ENCODE results near the gene ACO1.

ACO1 gene

GRCh38 chr9:32382565-32383320 lies 1.7 kb upstream of the ACO1 start:
- no peak for DNase-seq (ENCODE audit: low read depth, low spot score)

GRCh38 chr9:32384002-32384363 lies 460 bp upstream of the ACO1 start:
- no peak for DNase-seq (ENCODE audit: low read depth, low spot score)

- no peak for DNase-seq (ENCODE audit: low read depth, low spot score)
Observed at GRCh38 chr9:32385152-32385884, 875 bp downstream of the ACO1 start.

GRCh38 chr9:32385885-32386283 lies 1.4 kb downstream of the ACO1 start:
- no peak for DNase-seq (ENCODE audit: low read depth, low spot score)

GRCh38 chr9:32387256-32387655 lies 2.8 kb downstream of the ACO1 start:
- DNase-seq (ENCODE audit: low read depth, low spot score): no peak

GRCh38 chr9:32389365-32389764 lies 4.9 kb downstream of the ACO1 start:
- DNase-seq (ENCODE audit: low read depth, low spot score): no peak

- DNase-seq (ENCODE audit: low read depth, low spot score): no peak
Observed at GRCh38 chr9:32393911-32394310, 9.5 kb downstream of the ACO1 start.

- DNase-seq (ENCODE audit: low read depth, low spot score): no peak
Observed at GRCh38 chr9:32394381-32395049, 10.1 kb downstream of the ACO1 start.

GRCh38 chr9:32395510-32396216 lies 11.2 kb downstream of the ACO1 start:
- DNase-seq (ENCODE audit: low read depth, low spot score): no peak

GRCh38 chr9:32398207-32398606 lies 13.8 kb downstream of the ACO1 start:
- DNase-seq (ENCODE audit: low read depth, low spot score): no peak

GRCh38 chr9:32399110-32399815 lies 14.8 kb downstream of the ACO1 start:
- no peak for DNase-seq (ENCODE audit: low read depth, low spot score)

GRCh38 chr9:32401488-32401887 lies 17.0 kb downstream of the ACO1 start:
- no peak for DNase-seq (ENCODE audit: low read depth, low spot score)

- DNase-seq (ENCODE audit: low read depth, low spot score): no peak
Observed at GRCh38 chr9:32403567-32404260, 19.3 kb downstream of the ACO1 start.

GRCh38 chr9:32404402-32404801 lies 20.0 kb downstream of the ACO1 start:
- no peak for DNase-seq (ENCODE audit: low read depth, low spot score)

GRCh38 chr9:32404856-32405255 lies 20.4 kb downstream of the ACO1 start:
- DNase-seq (ENCODE audit: low read depth, low spot score): no peak

- DNase-seq (ENCODE audit: low read depth, low spot score): no peak
Observed at GRCh38 chr9:32405506-32405905, 21.1 kb downstream of the ACO1 start.

- no peak for DNase-seq (ENCODE audit: low read depth, low spot score)
Observed at GRCh38 chr9:32406046-32406445, 21.6 kb downstream of the ACO1 start.

- no peak for DNase-seq (ENCODE audit: low read depth, low spot score)
Observed at GRCh38 chr9:32411753-32412152, 27.3 kb downstream of the ACO1 start.

- DNase-seq (ENCODE audit: low read depth, low spot score): no peak
Observed at GRCh38 chr9:32412440-32412839, 28.0 kb downstream of the ACO1 start.

- no peak for DNase-seq (ENCODE audit: low read depth, low spot score)
Observed at GRCh38 chr9:32413424-32413823, 29.0 kb downstream of the ACO1 start.

GRCh38 chr9:32414856-32415255 lies 30.4 kb downstream of the ACO1 start:
- no peak for DNase-seq (ENCODE audit: low read depth, low spot score)
